ENCODE data around the gene CEMIP2.
"Not testable (repeated sequence)": the region's sequence is repeated elsewhere in the genome, so short reads cannot be mapped to it uniquely, and the experiment has no call there.

The CEMIP2 gene

GRCh38 chr9:71675105-71675856 lies 93.0 kb downstream of the CEMIP2 start:
- DNase-seq: no peak

- DNase-seq: no peak
Observed at GRCh38 chr9:71672573-71672972, 95.7 kb downstream of the CEMIP2 start.

DNA sequence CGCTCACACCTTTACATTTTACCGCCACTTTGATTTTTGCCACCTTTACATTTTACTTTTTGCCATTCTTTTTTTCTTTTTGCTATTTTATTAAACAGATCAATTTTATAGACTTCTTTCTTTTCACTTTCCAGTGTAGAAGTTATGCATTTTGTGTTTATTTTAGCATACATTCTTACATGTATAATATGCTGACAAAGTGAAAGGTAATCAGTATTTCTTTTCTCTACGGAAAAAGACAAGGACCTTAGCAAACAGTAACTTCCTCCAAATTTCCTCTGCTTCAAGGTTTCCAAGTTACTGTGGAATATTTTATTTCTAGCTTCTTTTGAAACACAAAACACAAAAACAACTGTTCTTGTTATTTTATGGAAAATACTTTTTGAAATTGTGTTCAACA lies 97.0 kb downstream of the CEMIP2 start:
- no peak for DNase-seq

- DNase-seq: no peak
Observed at GRCh38 chr9:71670121-71670520, 98.2 kb downstream of the CEMIP2 start.

GRCh38 chr9:71669284-71669995 lies 98.9 kb downstream of the CEMIP2 start:
- DNase-seq: no peak

DNA sequence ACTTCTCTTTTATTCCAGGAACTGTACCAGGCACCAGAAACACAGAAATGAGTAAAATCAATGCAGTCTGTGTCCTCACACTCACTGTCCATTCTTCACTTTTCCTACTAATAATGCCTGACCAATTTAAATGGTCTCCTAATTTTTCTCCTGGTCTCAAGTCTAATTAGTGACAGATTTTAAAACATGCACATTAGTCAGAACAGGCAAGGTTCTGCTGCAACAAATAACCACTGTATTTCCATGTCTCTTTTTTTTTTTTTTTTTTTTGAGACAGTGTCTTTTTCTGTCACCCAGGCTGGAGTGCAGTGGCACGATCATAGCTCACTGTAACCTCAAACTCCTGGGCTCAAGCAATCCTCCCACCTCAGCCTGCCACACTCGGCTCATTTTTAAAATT lies 99.6 kb downstream of the CEMIP2 start:
- no peak for DNase-seq

- DNase-seq: no peak
Observed at GRCh38 chr9:71665247-71665646, 103.1 kb downstream of the CEMIP2 start.

GRCh38 chr9:71664566-71664965 lies 103.7 kb downstream of the CEMIP2 start:
- DNase-seq: no peak

DNA sequence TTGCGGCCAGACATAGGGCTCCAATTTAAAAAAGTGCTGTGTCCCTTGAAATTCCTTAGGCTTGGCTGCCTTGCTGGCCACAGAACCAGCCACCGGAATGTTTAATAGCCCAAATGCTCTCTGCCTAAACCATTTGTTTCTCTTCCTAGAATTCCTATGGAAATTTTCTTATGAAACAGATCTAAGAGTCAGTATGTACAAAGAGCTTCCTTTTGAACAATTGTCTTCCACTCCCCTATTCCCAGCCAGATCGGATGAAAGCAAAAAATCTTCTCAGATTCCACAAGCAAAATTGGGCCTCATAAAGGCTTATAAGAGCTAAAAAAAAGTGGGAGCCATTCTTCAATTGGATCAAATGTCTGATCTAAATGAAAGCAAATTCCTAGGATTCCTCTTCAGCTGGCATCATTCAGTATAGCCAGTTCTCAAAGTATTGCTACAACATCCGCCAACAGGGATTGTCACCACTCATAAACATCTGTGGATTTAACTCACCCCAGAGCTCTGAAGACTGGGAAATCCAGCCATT lies 104.3 kb downstream of the CEMIP2 start:
- no peak for DNase-seq

DNA sequence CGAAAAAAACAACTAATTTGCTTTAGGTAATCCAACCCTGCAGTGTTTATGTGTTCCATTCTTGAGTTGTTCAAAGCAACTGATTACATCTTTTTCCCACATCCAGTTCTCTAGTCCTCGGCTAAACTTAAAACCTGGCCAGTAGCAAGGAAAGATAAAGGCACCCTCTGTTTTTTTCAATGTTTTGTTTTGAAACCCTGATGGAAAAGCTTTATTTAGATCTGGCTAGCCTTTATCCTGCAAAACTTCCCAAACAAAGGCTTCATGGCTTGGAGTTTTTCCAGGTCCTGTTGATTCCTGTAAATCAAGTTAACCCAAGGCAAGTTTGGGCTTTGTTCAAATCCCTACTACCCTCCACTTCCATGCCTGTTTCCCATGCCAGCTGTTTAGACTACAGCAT lies 105.1 kb downstream of the CEMIP2 start:
- DNase-seq: no peak

GRCh38 chr9:71662082-71662481 lies 106.2 kb downstream of the CEMIP2 start:
- no peak for DNase-seq

DNA sequence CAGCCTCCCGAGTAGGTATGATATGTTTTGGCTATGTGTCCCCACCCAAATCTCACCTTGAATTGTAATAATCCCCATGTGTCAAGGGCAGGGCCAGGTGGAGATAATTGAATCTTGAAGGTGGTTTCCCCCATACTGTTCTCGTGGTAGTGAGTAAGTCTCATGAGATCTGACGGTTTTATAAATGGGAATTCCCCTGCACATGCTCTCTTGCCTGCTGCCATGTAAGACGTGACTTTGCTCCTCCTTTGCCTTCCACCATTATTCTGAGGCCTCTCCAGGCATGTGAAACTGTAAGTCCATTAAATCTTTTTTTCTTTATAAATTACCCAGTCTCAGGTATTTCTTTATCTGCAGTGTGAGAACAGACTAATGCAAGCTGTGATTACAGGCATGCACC lies 111.0 kb downstream of the CEMIP2 start:
- DNase-seq: not testable (repeated sequence)

DNA sequence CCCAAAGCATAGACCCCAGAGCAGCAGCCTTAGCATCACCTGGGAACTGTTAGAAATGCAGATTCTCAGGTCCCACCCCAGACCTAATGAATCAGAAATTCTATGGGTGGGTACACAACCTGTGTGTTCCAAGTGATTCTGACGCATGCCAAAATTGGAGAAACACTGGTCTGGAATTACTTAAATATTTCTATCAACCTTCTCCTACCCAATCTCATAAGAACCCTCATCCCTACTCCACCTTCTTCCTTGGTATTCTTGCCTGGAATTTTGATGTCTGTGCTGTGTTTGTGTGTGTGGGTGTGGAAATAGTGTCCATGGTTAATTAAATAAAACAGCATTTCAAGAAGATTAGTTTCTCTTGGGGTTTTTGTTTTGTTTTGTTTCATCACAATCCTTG lies 111.8 kb downstream of the CEMIP2 start:
- DNase-seq: no peak

DNA sequence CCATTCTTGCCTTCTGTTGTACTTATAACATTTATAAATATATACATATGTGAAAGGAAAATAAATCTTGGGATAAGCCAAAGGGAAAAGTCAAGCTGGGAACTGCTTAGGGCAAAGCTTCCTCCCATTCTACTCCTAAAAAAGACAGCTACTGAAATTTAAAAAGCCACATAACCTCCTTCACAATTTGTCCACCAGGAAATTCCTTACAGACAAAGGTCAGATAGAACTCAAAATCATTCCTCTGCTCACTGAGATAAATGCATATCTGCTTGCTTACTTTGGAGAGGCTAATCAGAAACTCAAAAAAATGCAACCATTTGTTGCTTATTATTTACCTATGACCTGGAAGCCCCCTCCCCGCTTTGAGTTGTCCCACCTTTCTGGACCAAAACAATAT lies 112.5 kb downstream of the CEMIP2 start:
- no peak for DNase-seq

DNA sequence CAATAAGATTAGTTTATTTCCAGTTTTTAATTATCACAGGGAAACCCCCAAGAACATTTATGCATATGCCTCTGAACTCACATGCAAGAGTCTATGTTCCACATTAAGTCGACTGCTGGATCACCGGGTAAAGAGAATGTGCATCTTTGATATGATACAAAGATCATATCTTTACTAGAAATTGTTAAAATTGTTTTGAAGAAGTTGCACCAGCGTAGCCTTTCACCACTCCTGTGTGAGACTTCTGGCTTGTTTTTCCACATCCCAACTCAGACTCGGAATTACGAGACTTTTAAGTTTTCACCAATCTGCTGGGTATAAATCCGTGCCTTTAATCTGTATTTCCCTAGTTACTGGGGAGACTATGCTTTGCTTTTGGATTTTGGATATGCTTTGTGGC lies 113.2 kb downstream of the CEMIP2 start:
- DNase-seq: no peak

- DNase-seq: no peak
Observed at GRCh38 chr9:71652480-71652879, 115.8 kb downstream of the CEMIP2 start.

GRCh38 chr9:71648453-71648852 lies 119.9 kb downstream of the CEMIP2 start:
- no peak for DNase-seq

GRCh38 chr9:71647094-71647591 lies 121.2 kb downstream of the CEMIP2 start:
- no peak for DNase-seq

DNA sequence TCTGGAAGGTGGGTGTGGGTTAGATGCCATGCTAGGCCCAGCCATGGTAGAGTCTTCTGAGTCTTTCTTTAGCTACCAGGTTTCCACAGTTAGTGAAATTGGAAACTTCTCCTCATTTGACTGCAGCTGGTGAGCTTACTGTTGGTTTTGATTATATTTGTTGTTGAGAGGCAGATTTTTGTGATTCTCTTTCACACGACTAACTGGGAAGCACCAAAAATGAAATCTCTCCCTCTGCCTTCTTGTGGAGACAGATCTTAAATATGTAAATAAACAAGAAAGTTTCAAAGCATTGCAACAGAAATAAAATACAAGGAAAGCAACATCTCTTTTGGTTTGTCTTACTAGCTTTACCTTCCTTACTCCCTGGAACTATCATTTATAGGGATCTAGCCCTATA lies 122.2 kb downstream of the CEMIP2 start:
- no peak for DNase-seq

DNA sequence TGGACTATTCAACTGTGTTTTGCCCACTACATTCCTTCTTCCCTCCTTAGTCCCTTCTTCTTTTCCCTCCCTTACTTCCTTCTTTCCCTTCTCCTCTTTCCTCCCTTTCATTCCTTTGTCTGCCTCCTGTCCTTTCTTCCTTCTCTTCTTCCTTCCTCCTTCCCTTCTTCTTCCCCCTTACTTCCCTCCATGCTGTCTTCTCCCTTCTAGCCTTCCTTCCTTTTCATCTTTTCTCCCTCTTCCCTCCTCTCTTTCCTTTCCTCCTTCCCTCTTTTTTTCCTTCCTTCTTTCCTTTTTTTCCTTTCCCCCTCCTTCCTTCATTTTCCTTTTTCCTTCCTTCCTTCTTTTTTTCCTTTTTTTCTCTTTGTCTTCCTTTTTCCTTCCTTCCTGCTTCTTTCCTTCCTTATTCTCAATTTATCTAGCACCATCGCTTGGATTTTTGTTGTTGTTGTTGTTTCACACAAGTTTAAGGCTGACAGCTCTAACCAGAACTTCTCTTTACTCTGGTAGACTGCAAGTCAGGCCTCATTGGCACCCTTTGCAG lies 123.4 kb downstream of the CEMIP2 start:
- no peak for DNase-seq

DNA sequence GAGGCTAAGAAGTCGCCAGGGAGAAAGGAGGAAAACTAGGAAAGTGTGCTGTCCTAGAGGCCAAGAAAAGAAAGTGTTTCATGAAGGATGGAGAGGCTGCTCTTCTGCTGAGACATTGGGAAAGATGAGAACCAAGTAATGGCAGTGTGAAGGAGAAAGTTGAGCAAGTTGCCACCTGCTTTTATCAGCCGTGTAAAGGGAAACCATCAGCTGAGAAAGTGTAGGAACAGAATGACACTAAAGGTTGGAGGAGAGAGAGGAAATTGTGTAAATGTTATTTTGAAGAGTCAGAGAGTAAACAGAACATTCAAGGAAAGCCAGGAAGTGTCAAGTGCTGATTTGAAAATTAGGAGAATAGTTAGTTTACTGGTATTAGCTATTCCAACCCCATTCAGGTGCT lies 125.0 kb downstream of the CEMIP2 start:
- no peak for DNase-seq

GRCh38 chr9:71642056-71642455 lies 126.3 kb downstream of the CEMIP2 start:
- no peak for DNase-seq

- DNase-seq: no peak
Observed at GRCh38 chr9:71638627-71639026, 129.7 kb downstream of the CEMIP2 start.

- no peak for DNase-seq
Observed at GRCh38 chr9:71637926-71638325, 130.4 kb downstream of the CEMIP2 start.
